ENCODE measurements around the gene FYTTD1. TPM values are rescaled to one million over a fixed set of nuclear protein-coding genes. Genes with fewer than 3 reads are reported as not detected.

FYTTD1 gene
- total RNA-seq, 1 donor = 58.3 TPM

- H3K4me3 ChIP-seq (ENCODE audit: low read depth, low read length) = peak overlapping the region; percentile 90
- TF ChIP-seq CTCF (IDR thresholded peaks at IDR 0.05; ENCODE audit: insufficient read depth, low read depth, low read length) = no peak
- DNase-seq (ENCODE audit: low read depth) = peak; percentile 73
Measured at GRCh38 chr3:197749315-197749600, 425 bp upstream of the FYTTD1 start.

- peak; percentile 72 for DNase-seq (ENCODE audit: low read depth)
- TF ChIP-seq CTCF (IDR thresholded peaks at IDR 0.05; ENCODE audit: insufficient read depth, low read depth, low read length) = peak; percentile 7
- H3K4me3 ChIP-seq (ENCODE audit: low read depth, low read length) = peak overlapping the region; percentile 90
Measured at GRCh38 chr3:197750396-197750831, 731 bp downstream of the FYTTD1 start.

- peak; percentile 68 for DNase-seq (ENCODE audit: low read depth)
- peak overlapping the region; percentile 90 for H3K4me3 ChIP-seq (ENCODE audit: low read depth, low read length)
- TF ChIP-seq CTCF (IDR thresholded peaks at IDR 0.05; ENCODE audit: insufficient read depth, low read depth, low read length) = no peak
Measured at GRCh38 chr3:197750858-197751737, 1.4 kb downstream of the FYTTD1 start.

GRCh38 chr3:197752107-197752506 is 2.4 kb downstream of the FYTTD1 start:
- peak overlapping the region; percentile 11 for H3K4me3 ChIP-seq (ENCODE audit: low read depth, low read length)
- no peak for DNase-seq (ENCODE audit: low read depth)
- TF ChIP-seq CTCF (IDR thresholded peaks at IDR 0.05; ENCODE audit: insufficient read depth, low read depth, low read length) = no peak

- no peak overlapping the region for H3K4me3 ChIP-seq (ENCODE audit: low read depth, low read length)
- peak; percentile 9 for TF ChIP-seq CTCF (IDR thresholded peaks at IDR 0.05; ENCODE audit: insufficient read depth, low read depth, low read length)
- DNase-seq (ENCODE audit: low read depth) = no peak
Measured at GRCh38 chr3:197753263-197753662, 3.6 kb downstream of the FYTTD1 start.

- no peak overlapping the region for H3K4me3 ChIP-seq (ENCODE audit: low read depth, low read length)
- DNase-seq (ENCODE audit: low read depth) = no peak
- TF ChIP-seq CTCF (IDR thresholded peaks at IDR 0.05; ENCODE audit: insufficient read depth, low read depth, low read length) = no peak
Measured at GRCh38 chr3:197756704-197757103, 7.0 kb downstream of the FYTTD1 start.

GRCh38 chr3:197758512-197758911 is 8.8 kb downstream of the FYTTD1 start:
- no peak for TF ChIP-seq CTCF (IDR thresholded peaks at IDR 0.05; ENCODE audit: insufficient read depth, low read depth, low read length)
- DNase-seq (ENCODE audit: low read depth) = no peak
- no peak overlapping the region for H3K4me3 ChIP-seq (ENCODE audit: low read depth, low read length)

All from fibroblast of villous mesenchyme (primary cell).